ENCODE measurements around the gene EIF4G3.

GRCh38 chr1:21131200-21131599, 45.5 kb downstream of the EIF4G3 start:
- no peak for TF ChIP-seq CTCF (IDR thresholded peaks at IDR 0.05)
- no peak for TF ChIP-seq POLR2A (IDR thresholded peaks at IDR 0.05)
